ENCODE results near the gene SMIM5.
A peak's percentile ranks its signal among the peaks of the same experiment; 100 is the strongest.

- no peak for TF ChIP-seq REST (IDR thresholded peaks at IDR 0.05; ENCODE audit: low read depth)
- TF ChIP-seq CREB1 (IDR thresholded peaks at IDR 0.05; ENCODE audit: low read depth) = no peak
- TF ChIP-seq EGR1 (IDR thresholded peaks at IDR 0.05) = no peak
- no peak for TF ChIP-seq NFIC (IDR thresholded peaks at IDR 0.05)
- no peak for TF ChIP-seq EP300 (IDR thresholded peaks at IDR 0.05; ENCODE audit: borderline replicate concordance)
- TF ChIP-seq FOXM1 (IDR thresholded peaks at IDR 0.05; ENCODE audit: borderline replicate concordance, low read depth) = no peak
- TF ChIP-seq RAD21 (IDR thresholded peaks at IDR 0.05; ENCODE audit: low read depth) = peak; percentile 41; the same call in 1 of the 2 replicates
- TF ChIP-seq YY1 (IDR thresholded peaks at IDR 0.05; ENCODE audit: low read depth) = no peak
- TF ChIP-seq CEBPB (IDR thresholded peaks at IDR 0.05) = no peak
- TF ChIP-seq MAX (IDR thresholded peaks at IDR 0.05) = no peak
- TF ChIP-seq TAF1 (IDR thresholded peaks at IDR 0.05; ENCODE audit: low read depth) = no peak
- TF ChIP-seq TEAD4 (IDR thresholded peaks at IDR 0.05) = no peak
Observed at GRCh38 chr17:75625813-75626486, 7.3 kb upstream of the SMIM5 start.

Measured in Ishikawa (cell line).